ENCODE results near the gene MAGOH.
"Not testable (repeated sequence)": the region's sequence is repeated elsewhere in the genome, so short reads cannot be mapped to it uniquely, and the experiment has no call there.

Gene MAGOH

GRCh38 chr1:53238197-53239155, at the start of gene MAGOH:
MAGOH (minus strand) TSS chr1:53238518; CDS start chr1:53238448, 70 bp downstream.
- peak; percentile 90 for DNase-seq

- DNase-seq = no peak
Measured at GRCh38 chr1:53286955-53287354, 48.6 kb upstream of the MAGOH start.

GRCh38 chr1:53285969-53286760, 47.8 kb upstream of the MAGOH start:
- no peak for DNase-seq

- no peak for DNase-seq
Measured at GRCh38 chr1:53285546-53285945, 47.2 kb upstream of the MAGOH start.

GRCh38 chr1:53284224-53285020, 46.1 kb upstream of the MAGOH start:
- DNase-seq = no peak

- not testable (repeated sequence) for DNase-seq
Measured at GRCh38 chr1:53283156-53283555, 44.8 kb upstream of the MAGOH start.

- DNase-seq = no peak
Measured at GRCh38 chr1:53281133-53281532, 42.8 kb upstream of the MAGOH start.

GRCh38 chr1:53280496-53280895, 42.2 kb upstream of the MAGOH start:
- no peak for DNase-seq

- DNase-seq = no peak
Measured at GRCh38 chr1:53279296-53280200, 41.2 kb upstream of the MAGOH start.

- no peak for DNase-seq
Measured at GRCh38 chr1:53278298-53278725, 40.0 kb upstream of the MAGOH start.

GRCh38 chr1:53277326-53277725, 39.0 kb upstream of the MAGOH start:
- no peak for DNase-seq

- DNase-seq = no peak
Measured at GRCh38 chr1:53276902-53277281, 38.6 kb upstream of the MAGOH start.

GRCh38 chr1:53276153-53276901, 38.0 kb upstream of the MAGOH start:
- no peak for DNase-seq

GRCh38 chr1:53275566-53275965, 37.2 kb upstream of the MAGOH start:
- no peak for DNase-seq

GRCh38 chr1:53274541-53275185, 36.3 kb upstream of the MAGOH start:
- DNase-seq = no peak

GRCh38 chr1:53274026-53274425, 35.7 kb upstream of the MAGOH start:
- no peak for DNase-seq

GRCh38 chr1:53273526-53273925, 35.2 kb upstream of the MAGOH start:
- no peak for DNase-seq

- no peak for DNase-seq
Measured at GRCh38 chr1:53272349-53272748, 34.0 kb upstream of the MAGOH start.

GRCh38 chr1:53271446-53272090, 33.2 kb upstream of the MAGOH start:
- DNase-seq = no peak

- no peak for DNase-seq
Measured at GRCh38 chr1:53270873-53271272, 32.6 kb upstream of the MAGOH start.
